HepG2 (cell line): ENCODE measurements around the gene MBL2. TPM values are rescaled to one million over a fixed set of nuclear protein-coding genes. Genes with fewer than 3 reads are reported as not detected.

Source experiments
- ATAC-seq: fragments of 200-7000 bp; cut with Tn5 transposase; 3 replicates; pipeline ENCODE4 v1.9.1; 2020; ENCODE audit warnings: mild to moderate bottlenecking, moderate library complexity
- BruUV-seq: library from RNA; stranded (reverse); fragments of 400-500 nt; replicated peaks from 2 replicates; lab custom pipeline; 2021; lab: Mats Ljungman, UMichigan
- CTCF ChIA-PET: fragments of 300-600 bp; formaldehyde crosslinking; extraction: SDS; loops from one replicate; lab custom pipeline; 2021; ENCODE audit warnings: low total read pairs, inconsistent platforms, low intra/inter-chr PET ratio; lab: Yijun Ruan, JAX
- POLR2A ChIA-PET: fragments of 350-600 bp; sonication (Branson Sonifier 250); formaldehyde crosslinking; loops from one replicate; lab custom pipeline; 2020; ENCODE audit warnings: antibody characterized with exemption, inconsistent platforms; lab: Yijun Ruan, JAX
- DNase-seq: peaks from one replicate; pipeline ENCODE4 v3.0.0-alpha.2; 2015; ENCODE audit warnings: low spot score
- FAIRE-seq: peaks from 3 replicates; lab custom pipeline; 2011; peaks lifted over from hg19 to GRCh38; lab: Jason Lieb, UNC
- H2AFZ ChIP-seq: one replicate; pipeline ENCODE4 v1.6.1; 2011; ENCODE audit warnings: low read length, inconsistent platforms
- H3K27ac ChIP-seq: fragments of 300-600 bp; 3 replicates; pipeline ENCODE4 v1.8.0; 2011; ENCODE audit warnings: mixed run types, mild to moderate bottlenecking, mixed read lengths, low read length, inconsistent platforms; ENCODE audit not compliant: insufficient read depth; ENCODE audit errors: extremely low read length
- H3K27me3 ChIP-seq, 2 experiments: fragments of 200-600 bp in 1 of 2; 2 replicates in 1 of 2; 3 replicates in 1 of 2; pipeline versions ENCODE4 v1.6.0 to v1.8.0; 2011; ENCODE audit warnings: low read length in 2 of 2, mild to moderate bottlenecking in 2 of 2, moderate library complexity in 2 of 2, inconsistent platforms in 1 of 2; ENCODE audit not compliant: insufficient read depth in 2 of 2, control insufficient read depth in 1 of 2
- H3K36me3 ChIP-seq, 2 experiments: fragments of 200-600 bp in 1 of 2; replicated peaks in 1 of 2; 2 replicates in 1 of 2; 3 replicates in 1 of 2; pipeline versions ENCODE4 v1.5.1 to v1.8.0; 2011; ENCODE audit warnings: low read length in 2 of 2, inconsistent platforms in 1 of 2; ENCODE audit not compliant: insufficient read depth in 2 of 2, control insufficient read depth in 1 of 2
- H3K4me1 ChIP-seq: 2 replicates; pipeline ENCODE4 v1.5.1; 2012; ENCODE audit warnings: low read length, inconsistent platforms; ENCODE audit not compliant: insufficient read depth
- H3K4me2 ChIP-seq: 2 replicates; pipeline ENCODE4 v1.6.0; 2011; ENCODE audit warnings: low read depth, low read length, inconsistent platforms
- H3K4me3 ChIP-seq, 3 experiments: fragments of 200-600 bp in 1 of 3; sonication (generic), shearing (Covaris generic) in 1 of 3; replicated peaks in 1 of 3; 2 replicates each; pipeline ENCODE4 v1.5.1; 2011 to 2016; ENCODE audit warnings: low read length in 3 of 3, inconsistent platforms in 2 of 3, low read depth in 2 of 3, mild to moderate bottlenecking in 2 of 3, control low read depth in 1 of 3, mixed read lengths in 1 of 3; ENCODE audit not compliant: insufficient read depth in 1 of 3
- H3K79me2 ChIP-seq: one replicate; pipeline ENCODE4 v1.6.1; 2011; ENCODE audit warnings: low read length, inconsistent platforms; ENCODE audit not compliant: insufficient read depth
- H3K9ac ChIP-seq: 2 replicates; pipeline ENCODE4 v1.6.0; 2011; ENCODE audit warnings: mild to moderate bottlenecking, low read depth, low read length, inconsistent platforms; ENCODE audit not compliant: insufficient read depth
- H3K9me3 ChIP-seq: 2 replicates; pipeline ENCODE4 v1.5.1; 2012; ENCODE audit warnings: mild to moderate bottlenecking, low read length
- H4K20me1 ChIP-seq: 2 replicates; pipeline ENCODE4 v1.6.0; 2011; ENCODE audit warnings: inconsistent platforms, mild to moderate bottlenecking, low read length, moderate library complexity; ENCODE audit not compliant: insufficient read depth
- ATM ChIP-seq: fragments of 450-650 bp; IDR thresholded peaks from 2 replicates; pipeline ENCODE4 v1.7.1; 2017; ENCODE audit warnings: mild to moderate bottlenecking, borderline replicate concordance
- POLR2A ChIP-seq, 2 experiments: IDR thresholded peaks; 2 replicates each; pipeline ENCODE4 v1.6.1; 2011; ENCODE audit warnings: low read depth in 2 of 2, low read length in 2 of 2, mild to moderate bottlenecking in 1 of 2, moderate library complexity in 1 of 2; ENCODE audit not compliant: insufficient read depth in 1 of 2
- TBX2 ChIP-seq: sonication (generic); formaldehyde crosslinking; IDR thresholded peaks from 2 replicates; pipeline ENCODE4 v1.5.0; 2020; ENCODE audit warnings: missing genetic modification reagents, mild to moderate bottlenecking, borderline replicate concordance
- ZNF121 ChIP-seq: sonication (generic); formaldehyde crosslinking; IDR thresholded peaks from 2 replicates; pipeline ENCODE4 v1.5.0; 2020; ENCODE audit warnings: mild to moderate bottlenecking, missing genetic modification reagents
- ZNF136 ChIP-seq: sonication (generic); formaldehyde crosslinking; IDR thresholded peaks from 2 replicates; pipeline ENCODE4 v1.8.1; 2022; ENCODE audit warnings: low read depth, mild to moderate bottlenecking, moderate library complexity, missing genetic modification reagents
- ZNF235 ChIP-seq: sonication (generic); formaldehyde crosslinking; IDR thresholded peaks from 2 replicates; pipeline ENCODE4 v1.8.1; 2023; ENCODE audit warnings: mild to moderate bottlenecking, missing genetic modification reagents, borderline replicate concordance
- ZNF333 ChIP-seq: sonication (generic); formaldehyde crosslinking; IDR thresholded peaks from 2 replicates; pipeline ENCODE4 v1.4.0; 2020; ENCODE audit warnings: mild to moderate bottlenecking, missing genetic modification reagents, borderline replicate concordance
- ZNF484 ChIP-seq: sonication (generic); formaldehyde crosslinking; IDR thresholded peaks from 2 replicates; pipeline ENCODE4 v1.5.1; 2020; ENCODE audit warnings: mild to moderate bottlenecking, low read depth, missing genetic modification reagents, borderline replicate concordance
- ZNF530 ChIP-seq: sonication (generic); formaldehyde crosslinking; IDR thresholded peaks from 2 replicates; pipeline ENCODE4 v1.5.0; 2020; ENCODE audit warnings: low read depth, mild to moderate bottlenecking, missing genetic modification reagents
- ZNF543 ChIP-seq: sonication (generic); formaldehyde crosslinking; IDR thresholded peaks from 2 replicates; pipeline ENCODE4 v1.4.0; 2020; ENCODE audit warnings: mild to moderate bottlenecking, missing genetic modification reagents
- ZNF605 ChIP-seq: sonication (generic); formaldehyde crosslinking; IDR thresholded peaks from 2 replicates; pipeline ENCODE4 v1.8.0; 2022; ENCODE audit warnings: mild to moderate bottlenecking, missing genetic modification reagents
- WGBS: methylation state at CpG from one replicate; pipeline ENCODE4 v1.1.6; 2017; ENCODE audit warnings: low lambda C conversion rate; 5-methylcytosine and 5-hydroxymethylcytosine counted together
- in situ Hi-C: cut with HindIII; loops from 2 replicates; pipeline ENCODE4 v1.10.0; 2017; ENCODE audit warnings: low pct_unique_long_range_greater_than_20kb; ENCODE audit not compliant: extremely low pct_ligation_motif_present
- intact Hi-C: fragments of 100-400 bp; cut with micrococcal nuclease; formaldehyde crosslinking; loops from one replicate; pipeline ENCODE4 v1.10.0; 2022; ENCODE audit not compliant: unreplicated experiment
- polyA plus RNA-seq, 8 experiments: library from polyadenylated mRNA; depleted of rRNA in 3 of 8; stranded (reverse) in 7 of 8; unstranded in 1 of 8; fragments of >200 nt; fragmentation: Illumina TruSeq in 4 of 8; extraction: Trizol in 4 of 8; gene quantifications; 2 replicates each; pipeline versions ENCODE4 v1.2.1 to v1.2.3, GENCODE V29; 2011 to 2016; ENCODE audit warnings: low read depth in 4 of 8, missing spikeins in 1 of 8, mixed read lengths in 1 of 8; ENCODE audit not compliant: insufficient read depth in 1 of 8
- total RNA-seq, 5 experiments: library from RNA; depleted of rRNA; stranded (reverse); fragments of >200 nt; fragmentation: Illumina TruSeq; extraction: Trizol; gene quantifications; 2 replicates each; pipeline ENCODE4 v1.2.3, GENCODE V29; 2016; ENCODE audit warnings: low read depth in 1 of 5

The MBL2 gene
- total and polyA plus RNA-seq, 2 of the 13 experiments (the other 11 are each of a cell fraction or from before 2014, with no cell fraction given), result 9.6 to 16.2 TPM

- no peak for TF ChIP-seq ZNF605 (CRISPR knock-in tag)
- TF ChIP-seq ZNF136 (CRISPR knock-in tag), result no peak
- TF ChIP-seq ZNF543 (CRISPR knock-in tag), result no peak
- no peak for TF ChIP-seq ATM
- no peak for TF ChIP-seq ZNF121
- TF ChIP-seq ZNF235, result no peak
- no peak for TF ChIP-seq TBX2 (CRISPR knock-in tag)
- TF ChIP-seq ZNF333 (CRISPR knock-in tag), result no peak
- TF ChIP-seq ZNF484, result no peak
- no peak for TF ChIP-seq POLR2A (IDR thresholded peaks at IDR 0.05; ENCODE audit: insufficient read depth in 1 of 2, low read depth in 2 of 2, low read length in 2 of 2)
- no peak for TF ChIP-seq ZNF530 (CRISPR knock-in tag)
- TF ChIP-seq, all 625 proteins: peak for 0
- ChIA-PET POLR2A (interaction anchor here (1.0 to 4.0 kb wide), 2 partner anchors 22 kb away, joined by 5 to 27 read pairs; no protein-coding TSS in a partner anchor), CTCF (no interaction called here)
- Histone ChIP-seq H3K4me1 (peaks cover 68% of the 10 kb centered on the region), H3K4me3 (peak overlapping the region in 2 of 3 experiments; percentile 55 to 62; a peak in 4 of 6 replicates), H4K20me1 (no peaks in the 10 kb centered on the region), H3K36me3 (peaks cover 0 to 4% of the 10 kb centered on the region in 2 experiments; a peak in 1 of 5 replicates), H3K79me2 (peaks cover 45% of the 10 kb centered on the region), H3K9ac (peak overlapping the region; percentile 82), H3K9me3 (no peaks in the 10 kb centered on the region), H3K27me3 (no peaks in the 10 kb centered on the region), H3K4me2 (peak overlapping the region; percentile 81), H2AFZ (no peak overlapping the region), H3K27ac (peak overlapping the region; percentile 93)
- intact Hi-C loops, result no loop called here
- BruUV-seq, result no TSS peak
- in situ Hi-C loops, result no loop called here
- FAIRE-seq (peak; percentile 30), ATAC-seq (no peak), DNase-seq (no peak)
- WGBS, result 70% methylated on average over 3 of the region's 3 CpGs
Measured at GRCh38 chr10:52752801-52753445, 19.7 kb downstream of the MBL2 start.
